SU-DHL-6 (cell line): ENCODE data around the gene GLIS2.

ENCODE experiments used
- H2AFZ ChIP-seq: fragments of 200-600 bp; sonication (generic); 2 replicates; pipeline ENCODE4 v1.6.1; 2014; ENCODE audit warnings: low read depth, mild to moderate bottlenecking, moderate library complexity, mixed read lengths, antibody characterized with exemption, low read length; ENCODE audit not compliant: severe bottlenecking
- H3F3A ChIP-seq: fragments of 200-600 bp; shearing (Covaris generic); 2 replicates; pipeline ENCODE4 v1.6.0; 2016; ENCODE audit warnings: antibody characterized with exemption, mild to moderate bottlenecking; ENCODE audit not compliant: insufficient read depth
- H3K27ac ChIP-seq: fragments of 200-600 bp; sonication (generic); 2 replicates; pipeline ENCODE4 v1.5.1; 2016; ENCODE audit warnings: low read depth, mild to moderate bottlenecking, low read length, moderate library complexity, mixed read lengths
- H3K27me3 ChIP-seq: fragments of 200-600 bp; sonication (generic), shearing (Covaris generic); 2 replicates; pipeline ENCODE4 v1.6.0; 2014; ENCODE audit warnings: mild to moderate bottlenecking, low read length
- H3K36me3 ChIP-seq: fragments of 200-600 bp; sonication (generic); 2 replicates; pipeline ENCODE4 v1.6.1; 2014; ENCODE audit warnings: mild to moderate bottlenecking, low read length, mixed read lengths
- H3K4me2 ChIP-seq: fragments of 300-600, 200-600 bp; shearing (Covaris generic), sonication (generic); 2 replicates; pipeline ENCODE4 v1.6.0; 2014; ENCODE audit warnings: low read length, low read depth, mild to moderate bottlenecking; ENCODE audit not compliant: poor library complexity, severe bottlenecking
- H3K4me3 ChIP-seq: fragments of 200-600 bp; sonication (generic); 2 replicates; pipeline ENCODE4 v1.5.1; 2014; ENCODE audit warnings: antibody characterized with exemption, low read length, mild to moderate bottlenecking, mixed read lengths; ENCODE audit not compliant: insufficient read depth, poor library complexity, severe bottlenecking
- H3K79me2 ChIP-seq: fragments of 200-600 bp; sonication (generic); 2 replicates; pipeline ENCODE4 v1.6.1; 2014; ENCODE audit warnings: mild to moderate bottlenecking, low read length, moderate library complexity; ENCODE audit not compliant: insufficient read depth
- H3K9ac ChIP-seq: fragments of 200-600 bp; sonication (generic); 2 replicates; pipeline ENCODE4 v1.7.0; 2014; ENCODE audit warnings: mild to moderate bottlenecking, low read length
- H3K9me2 ChIP-seq: fragments of 200-600 bp; sonication (generic); replicated peaks from 2 replicates; pipeline ENCODE4 v1.6.1; 2014; ENCODE audit warnings: low read length; ENCODE audit not compliant: insufficient read depth
- H3K9me3 ChIP-seq: fragments of 200-600 bp; sonication (generic); 2 replicates; pipeline ENCODE4 v1.6.1; 2014; ENCODE audit warnings: low read length, mixed read lengths; ENCODE audit not compliant: insufficient read depth
- H4K20me1 ChIP-seq: fragments of 200-600 bp; sonication (generic); 2 replicates; pipeline ENCODE4 v1.6.1; 2014; ENCODE audit warnings: low read depth, mild to moderate bottlenecking, antibody characterized with exemption, low read length, moderate library complexity, mixed read lengths
- CTCF ChIP-seq: fragments of 200-600 bp; sonication (generic); IDR thresholded peaks from one replicate; pipeline ENCODE4 v1.5.1; 2017; ENCODE audit warnings: antibody characterized with exemption, mild to moderate bottlenecking, low read length, moderate library complexity; ENCODE audit not compliant: insufficient read depth, poor library complexity, severe bottlenecking
- EZH2phosphoT487 ChIP-seq: fragments of 200-600 bp; sonication (generic), shearing (Covaris generic); conservative IDR thresholded peaks from 2 replicates; pipeline ENCODE4 v1.6.1; 2018; ENCODE audit warnings: mild to moderate bottlenecking, antibody characterized with exemption, low read length, moderate library complexity, mixed read lengths

The GLIS2 gene

GRCh38 chr16:4388271-4389021 lies 72.6 kb downstream of the GLIS2 start:
- TF ChIP-seq CTCF (no peak), EZH2phosphoT487 (no peak)
- Histone ChIP-seq H3F3A (no peaks in the 10 kb centered on the region), H3K79me2 (no peaks in the 10 kb centered on the region), H4K20me1 (no peaks in the 10 kb centered on the region), H3K9me3 (no peaks in the 10 kb centered on the region), H3K9me2 (no peaks in the 10 kb centered on the region), H2AFZ (no peak overlapping the region), H3K36me3 (no peaks in the 10 kb centered on the region), H3K27ac (no peak overlapping the region), H3K27me3 (no peaks in the 10 kb centered on the region), H3K9ac (no peak overlapping the region), H3K4me3 (no peak overlapping the region), H3K4me2 (no peak overlapping the region)
